GM18520 (cell line): ENCODE results near the gene CACNA1I.

Source experiments
- ATAC-seq: cut with Tn5 transposase; IDR thresholded peaks from one replicate; pipeline ENCODE4 v1.9.1; 2021; ENCODE audit not compliant: unreplicated experiment

CACNA1I gene

GRCh38 chr22:39686776-39687525, 116.4 kb downstream of the CACNA1I start:
- no peak for ATAC-seq

- no peak for ATAC-seq
Measured at GRCh38 chr22:39688186-39688785, 117.7 kb downstream of the CACNA1I start.

DNA sequence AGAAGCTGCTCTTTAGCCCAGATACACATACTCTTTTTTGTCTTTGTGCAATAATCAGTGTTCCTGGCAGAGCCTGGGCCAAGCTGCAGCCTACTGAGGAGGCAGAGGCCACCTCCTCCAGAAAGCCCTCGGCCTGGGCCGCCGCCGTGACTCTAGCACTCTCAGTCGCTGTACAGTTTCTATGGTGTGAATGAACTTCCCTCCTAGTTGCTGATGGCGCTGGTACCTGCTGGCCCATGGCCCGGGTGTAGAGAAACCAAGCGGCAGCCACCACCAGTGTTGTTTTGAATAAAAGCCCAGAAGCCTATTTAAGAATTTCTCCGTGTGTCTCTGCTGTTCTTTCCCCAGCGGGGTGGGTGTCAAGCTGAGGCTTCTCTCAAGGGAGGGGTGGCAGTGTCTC, 118.9 kb downstream of the CACNA1I start:
- ATAC-seq, result no peak

DNA sequence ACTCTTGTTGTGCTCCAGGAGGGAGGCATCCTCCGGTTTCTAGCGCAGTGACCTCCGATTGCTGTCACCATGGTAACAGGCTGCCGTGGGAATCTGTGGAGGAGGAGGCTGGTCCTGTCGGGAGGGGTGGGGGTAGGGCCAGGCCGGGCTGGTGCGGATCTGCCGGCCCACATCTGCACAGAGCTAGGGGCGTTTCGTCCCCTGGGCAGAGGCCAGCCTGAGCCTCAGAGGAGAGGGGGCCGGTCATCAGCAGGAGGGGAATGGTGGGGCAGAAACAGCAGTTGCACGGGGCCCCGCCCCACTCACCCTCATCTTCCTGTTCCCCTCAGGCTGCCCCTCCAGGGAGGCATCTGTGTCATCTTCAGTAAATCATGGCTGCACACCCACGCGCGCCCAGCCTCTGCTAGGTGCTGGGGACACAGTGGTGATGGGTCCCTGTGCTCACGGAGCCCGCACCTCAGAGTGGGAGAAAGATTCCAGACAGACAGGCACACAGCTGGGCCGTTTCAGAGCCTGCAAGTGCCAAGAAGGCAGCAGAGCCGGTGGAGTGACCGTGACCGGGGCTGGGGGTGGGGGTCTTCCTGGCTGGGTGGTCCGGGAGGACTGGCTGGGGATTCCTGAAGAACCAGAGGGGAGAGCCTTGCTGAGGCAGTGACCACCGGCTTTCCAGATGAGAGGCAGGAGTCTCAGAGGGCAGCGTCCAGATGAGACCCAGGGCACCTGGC, 120.5 kb downstream of the CACNA1I start:
- no peak for ATAC-seq

GRCh38 chr22:39693943-39694500, 123.5 kb downstream of the CACNA1I start:
- no peak for ATAC-seq

- no peak for ATAC-seq
Measured at GRCh38 chr22:39697790-39698430, 127.4 kb downstream of the CACNA1I start.

DNA sequence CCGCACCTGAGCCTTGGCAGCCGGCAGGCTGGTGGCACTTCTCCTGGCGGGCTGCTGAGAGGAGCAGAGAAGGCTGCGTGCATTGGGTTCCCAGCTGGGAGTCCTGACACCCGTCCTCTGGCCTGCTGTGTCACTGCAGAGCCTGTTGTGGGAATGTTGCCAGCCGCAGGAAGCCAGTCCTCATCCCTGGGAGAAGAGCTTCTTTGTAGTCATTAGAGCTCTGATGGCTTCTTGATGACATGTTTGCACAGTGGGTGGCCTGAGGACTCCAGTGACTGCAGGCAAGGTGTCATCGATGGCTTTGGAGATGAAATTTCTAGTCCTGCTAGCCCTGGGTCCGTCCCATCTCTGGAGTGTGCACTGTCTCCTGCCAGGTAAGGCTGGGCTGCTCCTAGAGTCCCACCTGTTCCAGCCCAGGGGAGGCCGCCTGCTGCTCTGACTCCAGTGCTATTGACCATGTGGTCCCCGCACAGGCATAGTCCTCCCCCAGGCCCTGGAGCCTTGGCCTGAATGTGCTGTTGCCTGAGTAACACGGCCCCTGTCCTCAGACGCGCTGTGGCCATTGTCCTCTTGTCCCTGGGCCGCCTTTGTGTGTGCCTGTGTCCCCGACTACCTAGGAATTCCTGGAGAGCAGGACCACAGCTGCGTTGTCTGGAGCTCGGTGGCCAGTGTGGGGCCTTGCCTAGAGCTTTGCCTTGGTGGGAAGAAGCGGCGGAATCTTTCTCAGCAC, 129.2 kb downstream of the CACNA1I start:
- no peak for ATAC-seq

DNA sequence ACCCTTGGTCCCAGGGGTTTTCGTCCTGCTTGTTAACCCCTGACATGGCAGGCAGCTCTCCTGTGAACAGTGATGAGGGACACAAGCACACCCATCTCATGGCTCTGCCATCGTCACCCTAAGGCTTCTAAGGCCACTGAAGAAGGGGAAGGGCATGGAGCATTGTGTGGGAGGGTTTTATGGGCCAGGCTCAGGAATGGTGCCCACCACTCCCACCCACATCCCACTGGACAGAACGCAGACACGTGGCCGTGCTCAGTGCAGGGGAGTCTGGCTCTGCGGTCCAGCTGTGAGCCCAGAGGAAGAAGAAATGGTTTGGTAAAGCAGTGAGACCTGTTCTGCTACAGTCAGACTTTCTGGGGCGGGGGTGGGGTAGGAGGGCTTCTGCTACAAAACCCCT, 130.0 kb downstream of the CACNA1I start:
- no peak for ATAC-seq

DNA sequence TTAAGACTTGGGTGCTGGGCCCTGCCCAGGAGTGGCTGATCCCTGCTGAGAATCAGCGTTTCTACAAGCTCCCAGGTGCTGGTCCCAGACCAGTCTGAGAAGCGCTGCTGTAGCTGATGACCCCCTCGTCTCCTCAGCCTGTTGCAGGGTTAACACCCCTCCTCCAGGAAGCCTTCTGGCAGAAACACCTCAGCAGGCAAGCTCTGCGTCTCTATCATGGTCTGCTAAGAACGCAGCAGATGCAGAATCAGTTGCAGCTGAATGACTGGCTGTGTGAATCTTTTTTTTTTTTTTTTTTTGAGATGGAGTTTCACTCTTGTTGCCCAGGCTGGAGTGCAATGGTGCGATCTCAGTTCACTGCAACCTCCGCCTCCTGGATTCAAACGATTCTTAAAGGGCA, 132.5 kb downstream of the CACNA1I start:
- no peak for ATAC-seq

DNA sequence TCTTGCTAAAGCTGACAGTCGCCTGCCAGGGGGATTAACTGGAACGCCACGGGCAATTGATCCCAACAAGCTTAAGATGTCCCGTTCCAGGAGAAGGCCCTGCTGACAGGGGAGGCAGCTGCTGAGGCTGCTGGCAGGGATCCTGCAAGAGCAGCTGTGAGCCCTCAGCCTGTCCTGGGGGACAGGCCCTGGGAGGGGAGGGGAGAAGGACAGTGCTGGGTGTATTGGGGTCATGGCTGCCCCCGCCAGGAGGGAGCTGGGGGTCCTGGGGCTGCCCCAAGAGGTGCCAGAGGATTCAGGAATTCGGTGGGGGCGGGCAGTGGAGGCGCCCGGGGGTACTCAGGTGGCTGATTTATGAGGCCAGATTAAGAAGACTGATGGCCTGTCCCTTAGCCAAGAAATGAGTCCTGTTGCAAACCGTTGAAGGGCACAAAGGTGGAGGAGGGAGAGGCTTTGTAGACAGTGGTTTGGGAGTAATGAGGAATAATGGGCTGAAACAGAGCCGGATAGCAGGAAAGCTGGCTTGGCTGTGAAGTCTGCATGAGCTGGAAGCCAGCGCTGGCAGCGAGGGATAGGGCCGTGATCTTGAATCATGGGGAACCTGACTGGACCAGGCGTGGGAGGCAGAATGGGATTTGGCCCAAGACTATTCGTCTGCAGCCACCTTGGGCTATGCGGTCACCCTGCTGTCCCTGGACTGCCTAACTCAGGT, 133.5 kb downstream of the CACNA1I start:
- no peak for ATAC-seq

DNA sequence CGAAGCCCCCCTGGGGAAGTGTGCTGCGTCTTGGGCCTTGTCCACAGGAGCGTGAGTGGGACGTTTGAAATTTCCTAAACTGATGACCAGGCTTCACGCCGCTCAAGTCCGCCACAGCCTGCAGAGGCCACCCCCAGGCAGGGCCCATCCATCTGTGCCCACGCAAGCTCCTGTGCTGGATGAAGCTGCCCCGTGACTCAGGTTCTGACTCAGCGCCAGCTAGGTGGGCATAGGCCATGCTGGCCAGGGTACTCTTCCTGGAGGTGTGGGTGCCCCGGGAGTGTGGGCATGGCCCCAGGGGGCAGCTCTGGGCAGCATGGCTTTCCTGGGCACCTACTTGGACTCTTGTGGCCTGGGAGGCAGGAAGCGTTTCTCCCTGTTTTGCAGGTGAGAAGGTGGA, 134.8 kb downstream of the CACNA1I start:
- no peak for ATAC-seq

DNA sequence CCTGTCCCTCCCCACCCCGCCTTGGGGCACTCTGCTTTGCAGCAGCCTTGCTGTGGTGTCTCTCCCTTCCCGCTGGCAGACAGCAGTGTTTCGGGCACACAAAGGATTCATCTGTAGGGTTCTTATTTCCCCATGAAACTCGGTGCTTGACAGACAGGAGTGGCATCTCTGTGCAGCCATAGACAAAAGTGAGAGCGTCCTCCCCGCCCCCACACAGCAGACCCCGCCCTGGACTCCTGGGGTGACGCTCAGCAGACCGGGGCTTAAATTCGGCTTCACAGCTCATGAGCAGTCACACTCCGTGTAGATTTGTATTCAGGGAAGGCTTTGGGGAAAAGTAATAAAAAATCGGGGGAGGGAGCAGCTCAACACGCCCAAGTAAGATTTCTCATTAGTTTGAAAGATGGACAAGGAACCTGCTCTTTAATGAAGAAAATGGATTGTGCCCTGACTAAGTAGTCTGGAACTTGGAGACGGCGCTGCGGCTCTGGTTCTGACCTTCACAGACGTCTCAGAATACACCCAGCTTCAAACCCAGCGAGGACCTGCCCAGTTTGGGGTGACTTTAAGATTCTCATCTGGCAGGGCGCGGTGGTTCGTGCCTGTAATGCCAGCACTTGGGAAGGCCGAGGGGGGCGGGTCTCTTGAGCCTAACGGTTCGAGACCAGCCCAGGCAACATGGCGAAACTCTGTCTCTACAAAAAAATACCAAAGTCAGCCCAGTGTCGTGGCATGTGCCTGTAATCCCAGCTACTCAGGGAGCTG, 136.0 kb downstream of the CACNA1I start:
- ATAC-seq, result no peak

DNA sequence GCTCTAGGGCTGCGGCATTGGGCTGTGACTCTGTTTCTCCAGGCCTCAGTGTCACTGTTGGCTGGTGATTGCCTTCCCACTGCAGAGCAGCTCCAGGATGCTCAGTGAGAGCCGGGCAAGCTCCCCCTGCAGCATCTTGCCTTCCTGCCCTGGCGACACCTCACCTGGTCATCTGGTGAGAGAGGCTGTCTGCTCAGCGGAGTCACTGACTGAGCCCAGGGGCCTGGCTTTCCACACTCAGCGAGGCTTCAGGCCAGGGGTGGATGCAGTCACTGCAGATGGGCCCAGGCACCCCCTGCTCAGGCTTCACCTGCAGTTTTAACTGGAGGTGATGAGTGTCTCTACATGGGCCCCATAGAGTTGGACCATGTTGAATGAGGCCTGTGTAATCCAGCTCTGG, 136.8 kb downstream of the CACNA1I start:
- ATAC-seq, result no peak

GRCh38 chr22:39707816-39708215, 137.3 kb downstream of the CACNA1I start:
- ATAC-seq, result no peak

- no peak for ATAC-seq
Measured at GRCh38 chr22:39710380-39711150, 140.0 kb downstream of the CACNA1I start.

- ATAC-seq, result no peak
Measured at GRCh38 chr22:39712081-39712480, 141.5 kb downstream of the CACNA1I start.

GRCh38 chr22:39712751-39713525, 142.4 kb downstream of the CACNA1I start:
- no peak for ATAC-seq

DNA sequence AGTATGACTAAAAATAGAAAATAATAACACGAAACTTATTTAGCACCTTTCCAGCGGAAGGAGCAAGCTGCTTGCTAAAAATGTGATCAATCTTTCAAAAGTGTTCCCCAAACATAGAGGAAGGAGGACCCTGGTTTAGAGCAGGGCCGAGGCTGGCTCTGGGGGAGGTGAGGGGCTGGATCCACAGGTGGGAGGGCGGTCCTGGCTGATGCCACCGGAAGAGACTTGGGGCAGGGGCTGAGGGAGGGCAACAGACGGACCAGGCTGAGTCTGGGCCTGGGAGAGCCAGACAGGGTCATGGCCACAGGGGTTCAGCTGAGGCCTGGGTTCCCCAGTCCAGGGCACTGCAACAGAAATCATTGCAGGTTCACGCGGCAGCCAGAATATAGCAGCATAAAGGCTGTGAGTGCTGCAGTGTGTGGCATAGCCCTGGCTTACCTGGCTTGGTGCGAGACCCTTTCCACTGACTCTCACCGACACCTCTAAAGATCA, 143.3 kb downstream of the CACNA1I start:
- ATAC-seq, result no peak
